Omental fat pad (tissue), 4 donors: ENCODE data around the gene BNIP5. TPM values are rescaled to one million over a fixed set of nuclear protein-coding genes. Genes with fewer than 3 reads are reported as not detected.
"Not testable (repeated sequence)": the region's sequence is repeated elsewhere in the genome, so short reads cannot be mapped to it uniquely, and the experiment has no call there.

Experiments used
- ATAC-seq: fragments of 150-250 bp; one replicate; pipeline ENCODE4 v1.9.1; 2016; ENCODE audit warnings: mild to moderate bottlenecking, moderate library complexity; ENCODE audit not compliant: low FRiP score
- DNase-seq: peaks from one replicate; pipeline ENCODE4 v3.0.0-alpha.2; 2019; ENCODE audit warnings: low spot score
- total RNA-seq, 4 donors: library from RNA; depleted of rRNA; stranded (reverse); fragments of >200 nt; gene quantifications; one replicate each; pipeline ENCODE4 v1.1.0, GENCODE V29; 2016
- TF ChIP-seq, protein P1 (sequence below), 3 donors: fragments of 450-650 bp; IDR thresholded peaks; one replicate each; pipeline ENCODE4 v1.5.1; 2016 to 2017; ENCODE audit warnings: antibody characterized with exemption in 3 of 3, mild to moderate bottlenecking in 3 of 3, moderate library complexity in 2 of 3

The BNIP5 gene
- total RNA-seq, 4 donors from 2014 or later, result not detected

DNA sequence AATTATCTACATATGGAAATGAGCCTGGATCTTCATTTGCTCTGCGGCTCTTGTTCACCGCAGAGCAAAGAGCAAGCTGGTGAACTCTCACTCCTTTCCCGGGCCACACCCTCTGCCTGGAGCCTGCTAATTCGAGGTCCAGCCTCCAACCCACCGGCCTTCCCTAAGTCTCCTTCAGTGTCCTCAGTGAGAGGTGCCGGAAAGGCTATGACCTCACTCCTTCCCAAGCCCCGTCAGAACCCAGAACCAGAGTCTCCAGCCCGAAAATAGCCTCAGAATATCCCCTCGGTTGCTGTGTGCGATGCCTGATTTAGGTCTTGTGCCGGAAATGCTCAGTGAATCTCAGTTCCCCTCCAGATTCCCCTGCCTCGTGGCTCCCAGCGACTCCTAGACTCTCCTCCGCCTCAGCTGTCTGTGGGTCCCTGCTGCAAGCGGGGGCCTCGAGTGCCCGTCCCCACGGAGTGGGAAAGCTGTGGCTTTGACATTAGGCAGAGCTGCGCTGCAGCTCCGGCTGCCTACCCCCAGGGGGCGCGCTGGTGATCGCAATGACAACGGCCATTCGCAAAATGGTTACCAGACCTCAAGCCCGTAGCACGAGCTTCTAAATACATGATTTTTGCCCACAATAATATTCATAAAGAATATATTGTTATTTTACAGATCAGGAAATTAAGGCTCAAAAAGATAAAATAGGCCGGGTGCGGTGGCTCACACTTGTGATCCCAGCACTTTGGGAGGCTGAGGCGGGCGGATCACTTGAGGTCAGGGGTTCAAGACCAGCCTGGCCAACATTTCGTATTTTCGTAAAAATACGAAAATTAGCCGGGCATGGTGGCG lies 4.1 kb upstream of the BNIP5 start:
- TF ChIP-seq, protein P1, sequence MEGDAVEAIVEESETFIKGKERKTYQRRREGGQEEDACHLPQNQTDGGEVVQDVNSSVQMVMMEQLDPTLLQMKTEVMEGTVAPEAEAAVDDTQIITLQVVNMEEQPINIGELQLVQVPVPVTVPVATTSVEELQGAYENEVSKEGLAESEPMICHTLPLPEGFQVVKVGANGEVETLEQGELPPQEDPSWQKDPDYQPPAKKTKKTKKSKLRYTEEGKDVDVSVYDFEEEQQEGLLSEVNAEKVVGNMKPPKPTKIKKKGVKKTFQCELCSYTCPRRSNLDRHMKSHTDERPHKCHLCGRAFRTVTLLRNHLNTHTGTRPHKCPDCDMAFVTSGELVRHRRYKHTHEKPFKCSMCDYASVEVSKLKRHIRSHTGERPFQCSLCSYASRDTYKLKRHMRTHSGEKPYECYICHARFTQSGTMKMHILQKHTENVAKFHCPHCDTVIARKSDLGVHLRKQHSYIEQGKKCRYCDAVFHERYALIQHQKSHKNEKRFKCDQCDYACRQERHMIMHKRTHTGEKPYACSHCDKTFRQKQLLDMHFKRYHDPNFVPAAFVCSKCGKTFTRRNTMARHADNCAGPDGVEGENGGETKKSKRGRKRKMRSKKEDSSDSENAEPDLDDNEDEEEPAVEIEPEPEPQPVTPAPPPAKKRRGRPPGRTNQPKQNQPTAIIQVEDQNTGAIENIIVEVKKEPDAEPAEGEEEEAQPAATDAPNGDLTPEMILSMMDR (IDR thresholded peaks at IDR 0.05), result peak in 2 of 3 donors; percentile 54 to 84
- DNase-seq (peak; percentile 82), ATAC-seq (peak; percentile 86)

DNA sequence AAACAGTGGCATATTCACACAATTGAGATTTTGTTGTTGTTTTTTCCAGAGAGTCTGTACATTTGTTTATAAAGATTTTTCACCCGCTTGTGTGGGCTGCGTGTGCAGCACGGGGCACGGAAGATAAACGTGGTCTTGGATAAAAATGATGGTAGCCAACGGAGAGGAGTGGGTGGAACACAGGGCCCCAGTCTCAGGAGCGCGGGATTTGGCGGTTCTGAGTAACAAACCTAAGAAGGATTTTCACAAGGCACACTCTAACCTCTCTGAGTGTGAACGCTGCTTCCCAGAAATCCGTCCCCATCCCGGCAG lies 3.6 kb upstream of the BNIP5 start:
- no peak for ATAC-seq
- DNase-seq, result no peak
- TF ChIP-seq, protein P1 (IDR thresholded peaks at IDR 0.05), result no peak

DNA sequence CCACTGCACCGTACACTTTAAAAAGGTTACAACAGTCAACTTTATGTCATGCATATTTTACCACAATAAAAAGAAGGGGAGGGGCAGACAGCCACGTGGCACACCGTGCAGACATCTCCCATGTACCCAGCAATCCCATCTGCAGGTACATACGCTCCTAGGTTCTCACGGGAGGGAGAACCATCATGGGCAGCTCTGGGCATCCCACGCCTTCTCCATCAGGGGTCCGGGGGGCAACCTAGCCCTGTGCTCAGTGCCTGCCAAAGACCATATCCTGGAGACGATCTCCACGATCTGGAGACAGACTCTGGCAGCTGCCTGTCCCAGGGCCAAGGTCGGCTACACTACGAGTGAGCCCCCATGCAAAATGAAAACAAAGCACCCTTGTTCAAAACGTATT lies 2.5 kb upstream of the BNIP5 start:
- TF ChIP-seq, protein P1 (IDR thresholded peaks at IDR 0.05), result no peak

DNA sequence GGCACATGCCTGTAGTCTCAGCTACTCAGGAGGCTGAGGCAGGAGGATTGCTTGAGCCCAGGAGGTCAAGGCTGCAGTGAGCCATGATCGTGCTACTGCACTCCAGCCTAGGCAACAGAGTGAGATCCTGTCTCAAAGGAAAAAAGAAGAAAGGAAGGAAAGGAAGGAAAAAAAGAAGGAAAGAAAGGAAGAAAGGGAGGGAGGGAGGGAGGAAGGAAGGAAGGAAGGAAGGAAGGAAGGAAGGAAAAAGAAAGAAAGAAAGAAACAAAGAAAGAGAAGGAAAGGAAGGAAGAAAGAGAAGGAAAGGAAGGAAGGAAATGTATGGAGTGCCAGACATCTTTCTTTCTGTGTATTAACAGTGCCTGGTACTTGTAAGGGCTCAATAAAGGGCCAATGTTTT lies 1.5 kb upstream of the BNIP5 start:
- DNase-seq, result not testable (repeated sequence)

More for the DNA sequence above, 2.5 kb upstream of the BNIP5 start:
- DNase-seq (no peak), ATAC-seq (no peak)

DNA sequence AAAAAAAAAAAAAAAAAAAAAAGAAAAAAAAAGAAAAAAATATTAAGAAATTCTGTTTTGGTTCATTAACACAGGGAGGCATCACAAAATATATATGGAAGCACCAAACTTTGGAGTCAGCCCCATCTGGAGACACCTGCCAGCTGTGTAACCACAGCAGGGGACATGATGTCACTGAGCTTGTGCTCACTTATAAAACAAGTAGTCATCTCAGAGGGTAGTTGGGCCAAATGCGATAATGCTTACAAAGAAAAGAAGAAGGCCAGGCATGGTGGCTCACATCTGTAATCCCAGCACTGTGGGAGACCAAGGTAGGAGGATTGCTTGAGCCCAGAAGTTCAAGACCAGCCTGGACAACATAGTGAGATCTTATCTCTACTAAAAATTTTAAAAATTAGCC lies 1.1 kb upstream of the BNIP5 start:
- DNase-seq (no peak), ATAC-seq (no peak)
- TF ChIP-seq, protein P1 (IDR thresholded peaks at IDR 0.05), result no peak

More for the DNA sequence above, 1.5 kb upstream of the BNIP5 start:
- ATAC-seq, result not testable (repeated sequence)

DNA sequence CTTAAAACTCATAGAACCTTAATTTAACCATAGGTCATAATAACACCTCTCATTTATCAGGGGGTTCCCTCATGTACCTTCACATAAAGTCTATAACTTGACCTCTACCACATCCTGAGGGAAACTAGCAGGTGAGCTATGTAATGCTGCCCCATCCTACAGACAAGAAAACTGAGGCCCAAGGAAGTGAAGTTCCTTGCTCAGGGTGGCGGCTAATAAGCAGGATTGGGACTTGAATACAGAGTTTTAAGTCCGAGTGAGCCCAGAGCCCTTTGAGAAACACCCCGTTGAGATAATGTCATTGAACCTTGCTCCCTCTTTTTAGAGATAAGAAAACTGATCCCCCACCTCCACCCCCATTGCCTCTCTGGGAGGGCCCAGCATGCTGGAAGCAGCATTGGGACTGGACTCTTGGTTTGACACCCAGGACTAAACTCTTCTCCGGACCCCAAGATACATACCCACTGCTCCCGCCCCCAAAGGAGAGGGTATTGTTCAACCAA lies 429 bp downstream of the BNIP5 start:
- no peak for ATAC-seq
- TF ChIP-seq, protein P1 (IDR thresholded peaks at IDR 0.05), result no peak
- DNase-seq, result no peak

DNA sequence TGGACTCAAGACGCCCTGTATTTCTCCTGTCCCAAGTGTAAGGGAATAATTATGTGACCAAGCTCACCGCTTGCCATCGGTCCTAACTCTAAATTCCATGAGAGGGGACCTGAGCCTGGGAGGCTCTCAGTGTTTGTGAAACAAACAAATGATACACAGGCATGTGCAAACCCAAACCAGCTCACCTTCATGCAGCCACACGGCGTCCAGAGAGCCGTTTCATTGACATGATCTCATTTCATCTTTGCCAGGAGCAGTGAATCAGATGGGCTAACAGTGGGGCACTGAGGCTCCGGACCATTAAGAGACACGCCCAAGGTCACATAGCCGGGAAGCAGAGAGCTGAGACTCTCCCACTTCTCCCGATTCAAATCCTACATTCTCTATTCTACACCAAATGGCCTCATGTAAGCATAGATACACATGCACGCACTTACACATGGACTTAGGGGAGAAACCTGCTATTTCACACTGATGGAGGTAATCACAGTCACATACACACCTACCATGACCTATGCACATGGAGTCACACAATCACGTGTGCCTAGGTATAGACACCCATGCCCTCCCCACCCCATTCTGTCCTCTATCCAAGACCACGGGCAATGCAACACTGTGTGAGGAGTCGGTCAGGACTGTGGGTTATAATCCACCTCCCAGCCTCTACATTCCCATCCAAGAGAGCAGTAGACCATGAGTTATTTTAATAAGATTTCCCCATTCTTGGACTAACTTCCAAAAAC lies 1.1 kb downstream of the BNIP5 start:
- ATAC-seq (no peak), DNase-seq (no peak)
- TF ChIP-seq, protein P1 (IDR thresholded peaks at IDR 0.05), result no peak
